SK-N-SH (cell line): Measurements from ENCODE around the gene ARHGEF12. TPM values are rescaled to one million over a fixed set of nuclear protein-coding genes. Genes with fewer than 3 reads are reported as not detected.

Experiments
- CTCF ChIA-PET: fragments of 300-600, 350-600 bp; formaldehyde crosslinking; extraction: SDS; loops from one replicate; lab custom pipeline; 2021; lab: Yijun Ruan, JAX
- POLR2A ChIA-PET: fragments of 350-600 bp; sonication (Branson Sonifier 250); formaldehyde crosslinking; extraction: SDS; loops from one replicate; lab custom pipeline; 2020; ENCODE audit warnings: antibody characterized with exemption, inconsistent platforms; lab: Yijun Ruan, JAX
- DNase-seq: peaks from one replicate; pipeline ENCODE4 v3.0.0; 2012
- H2AFZ ChIP-seq: fragments of 200-600 bp; sonication (generic); 2 replicates; pipeline ENCODE4 v1.8.1; 2016; ENCODE audit warnings: antibody characterized with exemption, mild to moderate bottlenecking, low read depth
- H3F3A ChIP-seq: fragments of 200-600 bp; sonication (generic); replicated peaks from 2 replicates; pipeline ENCODE3; 2016; ENCODE audit warnings: antibody characterized with exemption, mild to moderate bottlenecking; ENCODE audit not compliant: insufficient read depth
- H3K27ac ChIP-seq, 2 experiments: fragments of 200-500 bp in 1 of 2; fragments of 200-600 bp in 1 of 2; sonication (Bioruptor generic) in 1 of 2; sonication (generic), shearing (Covaris generic) in 1 of 2; 2 replicates each; pipeline versions ENCODE4 v1.5.1 to v1.6.1; 2014 to 2016; ENCODE audit warnings: low read depth in 2 of 2, inconsistent platforms in 1 of 2, low read length in 1 of 2, mild to moderate bottlenecking in 1 of 2, mixed read lengths in 1 of 2
- H3K27me3 ChIP-seq: fragments of 200-600 bp; sonication (generic), shearing (Covaris generic); 2 replicates; pipeline ENCODE4 v1.6.1; 2016; ENCODE audit warnings: mixed run types; ENCODE audit not compliant: insufficient read depth
- H3K36me3 ChIP-seq, 2 experiments: fragments of 200-500 bp in 1 of 2; fragments of 200-600 bp in 1 of 2; sonication (Bioruptor generic) in 1 of 2; sonication (generic) in 1 of 2; replicated peaks in 1 of 2; 2 replicates each; pipeline versions ENCODE3 to v1.5.1; 2014 to 2016; ENCODE audit warnings: low read length in 1 of 2, mild to moderate bottlenecking in 1 of 2; ENCODE audit not compliant: insufficient read depth in 2 of 2, control insufficient read depth in 1 of 2
- H3K4me1 ChIP-seq, 2 experiments: fragments of 200-500 bp in 1 of 2; fragments of 200-600 bp in 1 of 2; sonication (Bioruptor generic) in 1 of 2; sonication (generic), shearing (Covaris generic) in 1 of 2; 2 replicates each; pipeline versions ENCODE4 v1.5.1 to v1.6.1; 2014 to 2016; ENCODE audit warnings: low read depth in 1 of 2, low read length in 1 of 2, mixed run types in 1 of 2; ENCODE audit not compliant: insufficient read depth in 2 of 2, control insufficient read depth in 1 of 2
- H3K4me2 ChIP-seq: fragments of 200-600 bp; sonication (generic), shearing (Covaris generic); 2 replicates; pipeline ENCODE4 v1.6.1; 2017; ENCODE audit warnings: mixed run types
- H3K4me3 ChIP-seq, 2 experiments: fragments of 200-500 bp in 1 of 2; fragments of 200-600 bp in 1 of 2; sonication (Bioruptor generic) in 1 of 2; sonication (generic), shearing (Covaris generic) in 1 of 2; 2 replicates each; pipeline versions ENCODE4 v1.5.1 to v1.8.1; 2014 to 2016; ENCODE audit warnings: low read depth in 2 of 2, inconsistent platforms in 1 of 2, low read length in 1 of 2, mild to moderate bottlenecking in 1 of 2, mixed read lengths in 1 of 2, moderate library complexity in 1 of 2
- H3K79me2 ChIP-seq: fragments of 200-600 bp; sonication (generic); 2 replicates; pipeline ENCODE4 v1.8.1; 2017; ENCODE audit warnings: mild to moderate bottlenecking; ENCODE audit not compliant: insufficient read depth
- H3K9ac ChIP-seq: fragments of 200-600 bp; sonication (generic); 2 replicates; pipeline ENCODE4 v1.6.1; 2017; ENCODE audit warnings: mixed run types
- H3K9me2 ChIP-seq: fragments of 200-600 bp; sonication (generic); 2 replicates; pipeline ENCODE4 v1.6.1; 2017; ENCODE audit warnings: mixed run types
- H3K9me3 ChIP-seq: fragments of 200-600 bp; sonication (generic); 2 replicates; pipeline ENCODE4 v1.6.1; 2017; ENCODE audit warnings: mixed run types, mild to moderate bottlenecking, moderate library complexity
- H4K20me1 ChIP-seq: fragments of 200-600 bp; sonication (generic); 2 replicates; pipeline ENCODE4 v1.6.1; 2017; ENCODE audit warnings: mild to moderate bottlenecking, mixed run types; ENCODE audit not compliant: insufficient read depth
- CTCF ChIP-seq: fragments of 200-600 bp; sonication (generic); IDR thresholded peaks from 2 replicates; pipeline ENCODE4 v1.6.1; 2017; ENCODE audit warnings: antibody characterized with exemption, mild to moderate bottlenecking, moderate library complexity
- ELF1 ChIP-seq: IDR thresholded peaks from 2 replicates; pipeline ENCODE4 v1.4.0; 2012
- EP300 ChIP-seq, 2 experiments: IDR thresholded peaks; 2 replicates each; pipeline versions ENCODE4 v1.4.0 to v1.6.1; 2012; ENCODE audit warnings: borderline replicate concordance in 1 of 2, low read depth in 1 of 2, low read length in 1 of 2
- EZH2phosphoT487 ChIP-seq: fragments of 200-600 bp; sonication (generic); IDR thresholded peaks from 2 replicates; pipeline ENCODE4 v1.6.1; 2017; ENCODE audit warnings: low read depth, mixed run types, mild to moderate bottlenecking, antibody characterized with exemption, moderate library complexity, borderline replicate concordance
- FOXJ3 ChIP-seq: sonication (generic); formaldehyde crosslinking; IDR thresholded peaks from 2 replicates; pipeline ENCODE4 v1.5.1; 2020; ENCODE audit warnings: mild to moderate bottlenecking, missing genetic modification reagents
- IRF3 ChIP-seq: fragments of 150-350 bp; IDR thresholded peaks from 2 replicates; pipeline ENCODE4 v1.6.1; 2016; ENCODE audit warnings: mild to moderate bottlenecking, low read depth, low read length
- JUND ChIP-seq: IDR thresholded peaks from 2 replicates; pipeline ENCODE4 v1.4.0; 2012
- MAX ChIP-seq: IDR thresholded peaks from 2 replicates; pipeline ENCODE4 v1.4.0; 2012; ENCODE audit warnings: low read depth
- MXI1 ChIP-seq: IDR thresholded peaks from 2 replicates; pipeline ENCODE4 v1.6.1; 2012; ENCODE audit warnings: mild to moderate bottlenecking, low read depth, low read length, improper control_type of control experiment
- RCOR1 ChIP-seq: fragments of 150-350 bp; IDR thresholded peaks from 2 replicates; pipeline ENCODE4 v1.6.1; 2017; ENCODE audit warnings: antibody characterized with exemption, low read length
- RXRA ChIP-seq: IDR thresholded peaks from 2 replicates; pipeline ENCODE4 v1.4.0; 2012; ENCODE audit warnings: low read depth, mild to moderate bottlenecking, borderline replicate concordance
- TAF1 ChIP-seq: IDR thresholded peaks from 2 replicates; pipeline ENCODE4 v1.6.1; 2012; ENCODE audit warnings: low read depth, mild to moderate bottlenecking, low read length, moderate library complexity, borderline replicate concordance
- TCF12 ChIP-seq: IDR thresholded peaks from 2 replicates; pipeline ENCODE4 v1.4.0; 2012
- USF2 ChIP-seq: fragments of 150-350 bp; IDR thresholded peaks from 2 replicates; pipeline ENCODE4 v1.6.1; 2017; ENCODE audit warnings: antibody characterized with exemption, low read length, low read depth, borderline replicate concordance
- YY1 ChIP-seq: IDR thresholded peaks from 2 replicates; pipeline ENCODE4 v1.4.0; 2012; ENCODE audit warnings: low read depth, mild to moderate bottlenecking
- WGBS: methylation state at CpG from one replicate; pipeline ENCODE4 v1.1.6; 2017; ENCODE audit warnings: low lambda C conversion rate; 5-methylcytosine and 5-hydroxymethylcytosine counted together
- polyA plus RNA-seq, 3 experiments: library from polyadenylated mRNA; depleted of rRNA; stranded (reverse); fragments of >200 nt; gene quantifications; 2 replicates each; pipeline ENCODE4 v1.2.3, GENCODE V29; 2012

ARHGEF12 gene
- polyA plus RNA-seq, 1 of the 3 experiments (the other 2 are of a cell fraction): 12.3 TPM

GRCh38 chr11:120521176-120521575, 185.0 kb downstream of the ARHGEF12 start (continued):
- no peak for TF ChIP-seq MAX
- TF ChIP-seq USF2: no peak
- TF ChIP-seq EZH2phosphoT487: no peak

GRCh38 chr11:120522021-120522420, 185.8 kb downstream of the ARHGEF12 start:
- no peaks in the 10 kb centered on the region for H3K9me3 ChIP-seq
- H3K27me3 ChIP-seq: no peaks in the 10 kb centered on the region
- no peak for DNase-seq
- POLR2A ChIA-PET: no interaction called here
- H2AFZ ChIP-seq: no peak overlapping the region
- WGBS: 76% methylated on average over 11 of the region's 11 CpGs
- no peaks in the 10 kb centered on the region for H3F3A ChIP-seq
- no peaks in the 10 kb centered on the region for H3K79me2 ChIP-seq
- no peaks in the 10 kb centered on the region for H4K20me1 ChIP-seq
- H3K9me2 ChIP-seq: no peaks in the 10 kb centered on the region
- TF ChIP-seq CTCF (no peak), TAF1 (no peak), MAX (no peak), TCF12 (no peak), FOXJ3 (CRISPR knock-in tag) (no peak), EP300 (IDR thresholded peaks at IDR 0.05; ENCODE audit: borderline replicate concordance in 1 of 2, low read depth in 1 of 2, low read length in 1 of 2) (no peak), YY1 (no peak), RCOR1 (no peak), MXI1 (no peak), IRF3 (no peak), RXRA (no peak), JUND (no peak), ELF1 (no peak)
- TF ChIP-seq, all 33 proteins: peak for 0
- H3K4me3 ChIP-seq: no peak overlapping the region
- H3K4me2 ChIP-seq: no peak overlapping the region
- no peaks in the 10 kb centered on the region for H3K36me3 ChIP-seq
- no peak overlapping the region for H3K27ac ChIP-seq
- CTCF ChIA-PET: interaction anchor here (0.9 to 8.0 kb wide), 4 partner anchors 10 to 408 kb away, joined by 3 to 56 read pairs (median 7); partner anchors contain the start of gene GRIK4
- no peak overlapping the region for H3K9ac ChIP-seq
- peaks cover 0 to 12% of the 10 kb centered on the region in 2 experiments; a peak in 1 of 4 replicates for H3K4me1 ChIP-seq
